Caco-2 (cell line): ENCODE data around the gene ATP9B. TPM values are rescaled to one million over a fixed set of nuclear protein-coding genes. Genes with fewer than 3 reads are reported as not detected.

Experiments used
- BruUV-seq: library from RNA; stranded (reverse); fragments of 400-500 nt; replicated peaks from 2 replicates; lab custom pipeline; 2021; lab: Mats Ljungman, UMichigan
- CTCF ChIA-PET: fragments of 300-600 bp; sonication (Branson Sonifier 250); formaldehyde crosslinking; loops from one replicate; lab custom pipeline; 2022; ENCODE audit warnings: antibody characterized with exemption; lab: Charles Lee
- POLR2A ChIA-PET: fragments of 300-600 bp; sonication (Branson Sonifier 250); formaldehyde crosslinking; loops from one replicate; lab custom pipeline; 2022; ENCODE audit warnings: antibody characterized with exemption; lab: Charles Lee
- DNase-seq, 2 experiments: peaks; one replicate each; pipeline versions ENCODE4 v3.0.0 to v3.0.0-alpha.2; 2020 to 2022
- H3K27me3 ChIP-seq: replicated peaks from 2 replicates; pipeline ENCODE4 v1.6.0; 2011; ENCODE audit warnings: low read length; ENCODE audit not compliant: control insufficient read depth, insufficient read depth
- H3K36me3 ChIP-seq: 2 replicates; pipeline ENCODE4 v1.5.1; 2011; ENCODE audit warnings: low read length; ENCODE audit not compliant: control insufficient read depth, insufficient read depth
- H3K4me1 ChIP-seq: fragments of 250-450 bp; sonication (Bioruptor Pico); 2 replicates; pipeline ENCODE4 v1.5.1; 2020; ENCODE audit warnings: mild to moderate bottlenecking
- H3K4me3 ChIP-seq: 2 replicates; pipeline ENCODE4 v1.5.1; 2011; ENCODE audit warnings: low read depth, mild to moderate bottlenecking, control low read depth, low read length
- H3K9me3 ChIP-seq: fragments of 250-450 bp; sonication (Bioruptor Pico); 2 replicates; pipeline ENCODE4 v1.5.1; 2020; ENCODE audit warnings: mild to moderate bottlenecking, moderate library complexity
- H3K27ac Mint-ChIP-seq: one replicate; pipeline ENCODE4 v1.8.0; 2022; ENCODE audit warnings: mixed read lengths; ENCODE audit not compliant: unreplicated experiment
- H3K27me3 Mint-ChIP-seq: one replicate; pipeline ENCODE4 v1.8.0; 2022; ENCODE audit warnings: mixed read lengths; ENCODE audit not compliant: insufficient read depth, unreplicated experiment
- H3K36me3 Mint-ChIP-seq: one replicate; pipeline ENCODE4 v1.8.0; 2022; ENCODE audit warnings: mild to moderate bottlenecking, mixed read lengths; ENCODE audit not compliant: insufficient read depth, unreplicated experiment
- H3K4me1 Mint-ChIP-seq: one replicate; pipeline ENCODE4 v1.8.0; 2022; ENCODE audit warnings: low read depth, mixed read lengths; ENCODE audit not compliant: unreplicated experiment
- H3K4me3 Mint-ChIP-seq: one replicate; pipeline ENCODE4 v1.8.0; 2022; ENCODE audit warnings: mild to moderate bottlenecking, moderate library complexity, mixed read lengths; ENCODE audit not compliant: unreplicated experiment
- H3K9me3 Mint-ChIP-seq: one replicate; pipeline ENCODE4 v1.8.0; 2022; ENCODE audit warnings: mixed read lengths; ENCODE audit not compliant: unreplicated experiment
- intact Hi-C: fragments of 100-400 bp; cut with micrococcal nuclease; formaldehyde crosslinking; loops from one replicate; pipeline ENCODE4 v1.10.0; 2022; ENCODE audit not compliant: unreplicated experiment
- total RNA-seq: library from RNA; stranded (reverse); gene quantifications from 2 replicates; pipeline ENCODE4 v1.2.3, GENCODE V29; 2022
- TF ChIP-seq, protein P1 (sequence below), 2 experiments: fragments of 200-600 bp in 1 of 2; IDR thresholded peaks; 1 replicate in 1 of 2; 2 replicates in 1 of 2; pipeline versions ENCODE4 v1.5.1 to v1.8.0; 2011 to 2022; ENCODE audit warnings: antibody characterized with exemption in 1 of 2, control low read depth in 1 of 2, inconsistent platforms in 1 of 2, low read depth in 1 of 2, low read length in 1 of 2, mild to moderate bottlenecking in 1 of 2, moderate library complexity in 1 of 2; ENCODE audit not compliant: insufficient read depth in 1 of 2, severe bottlenecking in 1 of 2, unreplicated experiment in 1 of 2

ATP9B gene
- total RNA-seq, 1 experiment from 2014 or later = 15.8 TPM

DNA sequence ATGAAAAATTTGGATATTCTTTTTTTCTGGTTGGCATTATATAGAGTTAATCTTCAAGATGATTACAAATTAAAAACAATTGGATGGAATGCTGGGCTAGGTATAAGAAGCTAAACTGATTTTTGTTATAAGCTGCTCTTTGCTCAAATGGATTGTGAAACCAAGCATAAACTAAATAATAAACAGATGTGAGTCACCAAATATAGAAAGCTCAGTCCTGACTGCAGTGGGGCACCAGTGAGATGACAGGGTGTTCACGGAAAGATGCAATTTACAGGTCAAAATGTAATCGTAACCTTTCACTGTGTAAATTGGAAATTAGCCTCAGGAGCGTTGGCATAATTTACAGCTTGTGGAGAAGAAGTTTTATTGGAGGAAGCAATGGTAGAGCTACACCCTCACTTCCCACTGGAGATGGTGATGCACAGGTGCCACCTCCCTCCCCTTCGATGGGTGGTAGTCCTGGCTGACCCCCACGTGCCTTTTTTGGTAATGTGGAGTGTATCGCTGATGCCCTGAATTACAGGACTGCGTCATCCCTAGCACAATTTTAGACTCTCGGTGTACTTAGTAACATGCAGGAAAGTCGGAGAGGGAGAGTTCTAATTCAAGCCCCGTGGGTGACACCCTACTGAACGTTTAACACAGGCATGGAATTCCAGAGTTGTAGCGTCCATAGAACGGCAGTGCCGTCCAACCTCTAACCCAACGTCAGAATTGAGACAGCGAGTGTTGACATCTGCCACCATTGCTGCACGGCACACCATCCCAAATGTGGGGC lies 252.6 kb downstream of the ATP9B start:
- H3K4me3 ChIP-seq = no peak overlapping the region
- Mint-ChIP-seq H3K27ac (no peak overlapping the region), H3K36me3 (peaks cover under 1% of the 10 kb centered on the region), H3K27me3 (no peaks in the 10 kb centered on the region), H3K4me1 (no peaks in the 10 kb centered on the region), H3K4me3 (no peak overlapping the region), H3K9me3 (peaks cover 2% of the 10 kb centered on the region)
- intact Hi-C loops = no loop called here
- no peak for DNase-seq
- no peaks in the 10 kb centered on the region for H3K36me3 ChIP-seq
- POLR2A ChIA-PET = no interaction called here
- TF ChIP-seq, protein P1, sequence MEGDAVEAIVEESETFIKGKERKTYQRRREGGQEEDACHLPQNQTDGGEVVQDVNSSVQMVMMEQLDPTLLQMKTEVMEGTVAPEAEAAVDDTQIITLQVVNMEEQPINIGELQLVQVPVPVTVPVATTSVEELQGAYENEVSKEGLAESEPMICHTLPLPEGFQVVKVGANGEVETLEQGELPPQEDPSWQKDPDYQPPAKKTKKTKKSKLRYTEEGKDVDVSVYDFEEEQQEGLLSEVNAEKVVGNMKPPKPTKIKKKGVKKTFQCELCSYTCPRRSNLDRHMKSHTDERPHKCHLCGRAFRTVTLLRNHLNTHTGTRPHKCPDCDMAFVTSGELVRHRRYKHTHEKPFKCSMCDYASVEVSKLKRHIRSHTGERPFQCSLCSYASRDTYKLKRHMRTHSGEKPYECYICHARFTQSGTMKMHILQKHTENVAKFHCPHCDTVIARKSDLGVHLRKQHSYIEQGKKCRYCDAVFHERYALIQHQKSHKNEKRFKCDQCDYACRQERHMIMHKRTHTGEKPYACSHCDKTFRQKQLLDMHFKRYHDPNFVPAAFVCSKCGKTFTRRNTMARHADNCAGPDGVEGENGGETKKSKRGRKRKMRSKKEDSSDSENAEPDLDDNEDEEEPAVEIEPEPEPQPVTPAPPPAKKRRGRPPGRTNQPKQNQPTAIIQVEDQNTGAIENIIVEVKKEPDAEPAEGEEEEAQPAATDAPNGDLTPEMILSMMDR (IDR thresholded peaks at IDR 0.05; ENCODE audit: insufficient read depth in 1 of 2, low read depth in 1 of 2, low read length in 1 of 2, severe bottlenecking in 1 of 2, unreplicated experiment in 1 of 2) = no peak
- H3K27me3 ChIP-seq = no peaks in the 10 kb centered on the region
- BruUV-seq = no TSS peak
- no peaks in the 10 kb centered on the region for H3K9me3 ChIP-seq
- CTCF ChIA-PET = no interaction called here
- H3K4me1 ChIP-seq = no peaks in the 10 kb centered on the region

DNA sequence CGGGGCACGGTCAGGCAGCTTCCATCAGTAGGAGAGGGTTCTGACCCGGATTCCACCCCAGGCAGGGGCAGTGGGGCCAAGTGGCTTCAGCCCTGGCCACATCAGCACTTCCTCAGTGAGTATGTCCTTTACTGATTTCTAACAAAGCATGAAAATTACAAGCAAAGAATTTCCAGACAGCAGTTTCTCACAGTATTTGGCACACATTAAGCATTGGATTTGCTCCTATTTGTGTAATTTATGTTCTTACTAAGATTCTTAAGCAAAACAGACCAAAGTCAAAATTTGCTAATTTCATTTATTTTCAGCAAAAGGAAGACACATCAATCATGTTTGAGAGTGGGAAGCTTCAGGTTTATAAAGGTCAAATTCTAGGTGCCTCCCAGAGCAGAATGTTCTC lies 253.2 kb downstream of the ATP9B start:
- TF ChIP-seq, protein P1 (IDR thresholded peaks at IDR 0.05; ENCODE audit: insufficient read depth in 1 of 2, low read depth in 1 of 2, low read length in 1 of 2, severe bottlenecking in 1 of 2, unreplicated experiment in 1 of 2) = no peak
- Mint-ChIP-seq H3K4me3 (no peak overlapping the region), H3K9me3 (no peaks in the 10 kb centered on the region), H3K27ac (no peak overlapping the region), H3K27me3 (no peaks in the 10 kb centered on the region), H3K4me1 (no peaks in the 10 kb centered on the region), H3K36me3 (no peaks in the 10 kb centered on the region)
- DNase-seq = no peak
- no peaks in the 10 kb centered on the region for H3K36me3 ChIP-seq
- no peaks in the 10 kb centered on the region for H3K9me3 ChIP-seq
- no TSS peak for BruUV-seq
- no peaks in the 10 kb centered on the region for H3K4me1 ChIP-seq
- H3K27me3 ChIP-seq = no peaks in the 10 kb centered on the region
- POLR2A ChIA-PET = no interaction called here
- intact Hi-C loops = no loop called here
- CTCF ChIA-PET = no interaction called here
- no peak overlapping the region for H3K4me3 ChIP-seq

DNA sequence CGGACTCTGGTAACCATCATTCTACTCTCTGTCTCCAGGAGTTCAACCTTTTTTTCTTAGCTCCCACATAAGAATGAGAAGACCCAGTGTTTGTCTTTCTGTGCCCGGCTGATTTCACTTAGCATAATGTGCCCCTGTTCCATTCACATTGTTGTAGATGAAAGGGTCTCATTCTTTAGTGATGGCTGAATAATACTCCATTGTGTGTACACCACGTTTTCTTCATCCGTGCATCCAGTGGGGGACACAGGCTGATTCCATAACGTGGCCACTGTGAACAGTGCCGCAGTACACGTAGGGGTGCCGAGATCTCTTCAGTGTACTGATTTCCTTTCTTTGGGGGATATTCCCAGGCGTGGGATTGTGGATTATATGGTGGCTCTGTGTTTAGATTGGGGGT lies 254.3 kb downstream of the ATP9B start:
- H3K36me3 Mint-ChIP-seq = no peaks in the 10 kb centered on the region
- no peaks in the 10 kb centered on the region for H3K9me3 ChIP-seq
- POLR2A ChIA-PET = no interaction called here
- no peak for DNase-seq
- no peak overlapping the region for H3K4me3 ChIP-seq
- no peaks in the 10 kb centered on the region for H3K27me3 ChIP-seq
- no peaks in the 10 kb centered on the region for H3K4me1 ChIP-seq
- no peaks in the 10 kb centered on the region for H3K4me1 Mint-ChIP-seq
- TF ChIP-seq, protein P1 (IDR thresholded peaks at IDR 0.05; ENCODE audit: insufficient read depth in 1 of 2, low read depth in 1 of 2, low read length in 1 of 2, severe bottlenecking in 1 of 2, unreplicated experiment in 1 of 2) = no peak
- H3K27ac Mint-ChIP-seq = no peak overlapping the region
- H3K27me3 Mint-ChIP-seq = no peaks in the 10 kb centered on the region
- H3K36me3 ChIP-seq = no peaks in the 10 kb centered on the region
- no peak overlapping the region for H3K4me3 Mint-ChIP-seq
- intact Hi-C loops = no loop called here
- CTCF ChIA-PET = no interaction called here
- H3K9me3 Mint-ChIP-seq = no peaks in the 10 kb centered on the region
- BruUV-seq = no TSS peak
